A549 (cell line): Measurements from ENCODE around the gene HSPB1. TPM values are rescaled to one million over a fixed set of nuclear protein-coding genes. Genes with fewer than 3 reads are reported as not detected.

Source experiments
- ATAC-seq, 2 experiments: fragments of 200-7000 bp in 1 of 2; fragments of >200 bp in 1 of 2; cut with Nextera tagmentation in 1 of 2; cut with Tn5 transposase in 1 of 2; 3 replicates each; pipeline versions ENCODE4 v1.8.0 to v1.9.1; 2018 to 2020; ENCODE audit warnings: mild to moderate bottlenecking in 1 of 2, moderate library complexity in 1 of 2
- CTCF ChIA-PET: fragments of 300-600 bp; sonication (Branson Sonifier 250); formaldehyde crosslinking; extraction: SDS; loops from one replicate; lab custom pipeline; 2021; ENCODE audit warnings: antibody characterized with exemption, inconsistent platforms; lab: Yijun Ruan, JAX
- POLR2A ChIA-PET: fragments of 350-600 bp; formaldehyde crosslinking; extraction: SDS; loops from one replicate; lab custom pipeline; 2021; ENCODE audit warnings: antibody characterized with exemption, inconsistent platforms; lab: Yijun Ruan, JAX
- DNase-seq, 2 experiments: peaks; one replicate each; pipeline versions ENCODE4 v3.0.0 to v3.0.0-alpha.2; 2011 to 2016; ENCODE audit warnings: low read depth in 1 of 2, low spot score in 1 of 2
- FAIRE-seq: peaks from 2 replicates; lab custom pipeline; 2011; peaks lifted over from hg19 to GRCh38; lab: Jason Lieb, UNC
- H3K27ac ChIP-seq, 2 experiments: fragments of >200 bp; sonication (Bioruptor Twin); formaldehyde crosslinking; 3 replicates each; pipeline ENCODE4 v1.5.1; 2016 to 2017
- H3K4me1 ChIP-seq: fragments of >200 bp; sonication (Bioruptor Twin); formaldehyde crosslinking; 3 replicates; pipeline ENCODE4 v1.6.1; 2016
- H3K4me2 ChIP-seq: fragments of >200 bp; sonication (Bioruptor Twin); formaldehyde crosslinking; 3 replicates; pipeline ENCODE4 v1.6.1; 2016
- H3K4me3 ChIP-seq: fragments of >200 bp; sonication (Bioruptor Twin); formaldehyde crosslinking; 3 replicates; pipeline ENCODE4 v1.5.1; 2016
- H3K9me3 ChIP-seq: fragments of >200 bp; sonication (Bioruptor Twin); formaldehyde crosslinking; 3 replicates; pipeline ENCODE4 v1.6.1; 2016
- ATOH8 ChIP-seq: fragments of 250-450 bp; sonication (Bioruptor Pico); IDR thresholded peaks from 2 replicates; pipeline ENCODE4 v1.5.0; 2020; ENCODE audit warnings: low read depth, mild to moderate bottlenecking, moderate library complexity
- BCL3 ChIP-seq: fragments of >200 bp; sonication (Bioruptor Twin); formaldehyde crosslinking; IDR thresholded peaks from 3 replicates; pipeline ENCODE4 v1.6.1; 2016
- CEBPB ChIP-seq, 2 experiments: fragments of >200 bp in 1 of 2; sonication (Bioruptor Twin) in 1 of 2; formaldehyde crosslinking in 1 of 2; IDR thresholded peaks; 2 replicates each; pipeline ENCODE4 v1.6.1; 2012 to 2016
- CHD4 ChIP-seq: fragments of 200-600 bp; sonication (generic); IDR thresholded peaks from 2 replicates; pipeline ENCODE4 v1.6.1; 2016; ENCODE audit warnings: antibody characterized with exemption, mild to moderate bottlenecking, borderline replicate concordance
- CTCF ChIP-seq: fragments of >200 bp; sonication (Bioruptor Twin); formaldehyde crosslinking; IDR thresholded peaks from 3 replicates; pipeline ENCODE4 v1.5.1; 2016
- ELK1 ChIP-seq: fragments of 150-350 bp; IDR thresholded peaks from 2 replicates; pipeline ENCODE4 v1.6.1; 2014; ENCODE audit warnings: low read depth, mild to moderate bottlenecking, low read length
- FOXS1 ChIP-seq: fragments of 250-450 bp; sonication (Bioruptor Pico); IDR thresholded peaks from 2 replicates; pipeline ENCODE4 v1.5.0; 2020; ENCODE audit warnings: mild to moderate bottlenecking, moderate library complexity
- GATA3 ChIP-seq: IDR thresholded peaks from 2 replicates; pipeline ENCODE4 v1.6.1; 2012; ENCODE audit warnings: borderline replicate concordance
- HEYL ChIP-seq: fragments of 250-450 bp; sonication (Bioruptor Pico); IDR thresholded peaks from 2 replicates; pipeline ENCODE4 v1.8.0; 2021; ENCODE audit warnings: mild to moderate bottlenecking, moderate library complexity
- HMGXB4 ChIP-seq: fragments of 250-450 bp; sonication (Bioruptor Pico); IDR thresholded peaks from 2 replicates; pipeline ENCODE4 v1.5.0; 2021; ENCODE audit warnings: mild to moderate bottlenecking, moderate library complexity, borderline replicate concordance
- HOXA7 ChIP-seq: fragments of 250-450 bp; sonication (Bioruptor Pico); IDR thresholded peaks from 2 replicates; pipeline ENCODE4 v1.5.0; 2020; ENCODE audit warnings: mild to moderate bottlenecking, moderate library complexity
- HOXB5 ChIP-seq: fragments of 250-450 bp; sonication (Bioruptor Pico); IDR thresholded peaks from 2 replicates; pipeline ENCODE4 v1.5.0; 2020; ENCODE audit warnings: mild to moderate bottlenecking, moderate library complexity
- JUNB ChIP-seq: fragments of >200 bp; sonication (Bioruptor Twin); formaldehyde crosslinking; IDR thresholded peaks from 2 replicates; pipeline ENCODE4 v1.6.1; 2016
- KDM5A ChIP-seq: fragments of 200-600 bp; sonication (generic); IDR thresholded peaks from 2 replicates; pipeline ENCODE4 v1.6.1; 2016; ENCODE audit warnings: antibody characterized with exemption, mild to moderate bottlenecking
- NFE2L2 ChIP-seq: fragments of 150-350 bp; conservative IDR thresholded peaks from 2 replicates; pipeline ENCODE4 v1.6.1; 2014; ENCODE audit warnings: low read length
- POLR2A ChIP-seq: IDR thresholded peaks from 2 replicates; pipeline ENCODE4 v1.6.1; 2012; ENCODE audit warnings: mild to moderate bottlenecking, low read length
- RAD21 ChIP-seq, 2 experiments: fragments of >200 bp in 1 of 2; sonication (Bioruptor Twin) in 1 of 2; formaldehyde crosslinking in 1 of 2; IDR thresholded peaks in 1 of 2; conservative IDR thresholded peaks in 1 of 2; 2 replicates in 1 of 2; 3 replicates in 1 of 2; pipeline ENCODE4 v1.6.1; 2012 to 2018; ENCODE audit warnings: inconsistent platforms in 1 of 2
- RARB ChIP-seq: fragments of 250-450 bp; sonication (Bioruptor Pico); IDR thresholded peaks from 2 replicates; pipeline ENCODE4 v1.8.0; 2021; ENCODE audit warnings: mild to moderate bottlenecking, moderate library complexity
- RCOR1 ChIP-seq: fragments of 150-350 bp; IDR thresholded peaks from 2 replicates; pipeline ENCODE4 v1.6.1; 2014; ENCODE audit warnings: antibody characterized with exemption, low read length, low read depth
- REST ChIP-seq: fragments of 200-600 bp; sonication (generic); IDR thresholded peaks from 2 replicates; pipeline ENCODE4 v1.6.1; 2016; ENCODE audit warnings: antibody characterized with exemption, mild to moderate bottlenecking, moderate library complexity
- SMC3 ChIP-seq: fragments of >200 bp; sonication (Bioruptor Twin); formaldehyde crosslinking; IDR thresholded peaks from 3 replicates; pipeline ENCODE4 v1.6.1; 2018; ENCODE audit warnings: inconsistent platforms
- SREBF2 ChIP-seq: fragments of 450-650 bp; IDR thresholded peaks from 2 replicates; pipeline ENCODE4 v1.6.1; 2014; ENCODE audit warnings: mild to moderate bottlenecking, moderate library complexity
- TP53 ChIP-seq: fragments of 250-450 bp; sonication (Bioruptor Pico); IDR thresholded peaks from 2 replicates; pipeline ENCODE4 v1.5.0; 2021; ENCODE audit warnings: mild to moderate bottlenecking, moderate library complexity
- WGBS: methylation state at CpG from one replicate; pipeline ENCODE4 v1.1.6; 2017; ENCODE audit errors: missing lambda C conversion rate; 5-methylcytosine and 5-hydroxymethylcytosine counted together
- polyA plus RNA-seq, 4 experiments: library from polyadenylated mRNA; depleted of rRNA in 3 of 4; stranded (reverse); fragments of >200 nt; fragmentation: RNase III in 1 of 4; extraction: RNeasy Plus Mini Kit Qiagen cat#74134 plus additional on column Dnase treatment in 1 of 4; gene quantifications; 2 replicates in 3 of 4; 3 replicates in 1 of 4; pipeline ENCODE4 v1.2.3, GENCODE V29; 2011 to 2017

Gene HSPB1
- polyA plus RNA-seq, 2 of the 4 experiments (the other 2 are of a cell fraction): 209 to 620 TPM

GRCh38 chr7:76261931-76262330 is 40.5 kb upstream of the HSPB1 start:
- Histone ChIP-seq H3K27ac (no peak overlapping the region), H3K9me3 (no peaks in the 10 kb centered on the region), H3K4me3 (no peak overlapping the region), H3K4me1 (0 out of 3 replicates have a peak, but pooled peaks cover 2% of the 10 kb centered on the region), H3K4me2 (no peak overlapping the region)
- 69% methylated on average over 4 of the region's 4 CpGs for WGBS
- CTCF ChIA-PET: interaction anchor here (0.6 to 9.6 kb wide), 28 partner anchors 10 to 307 kb away, joined by 3 to 127 read pairs (median 7); partner anchors contain the start of gene SRRM3
- ATAC-seq: no peak
- POLR2A ChIA-PET: interaction anchor here (1.1 kb wide), 1 partner anchor 193 kb away, joined by 4 read pairs; no protein-coding TSS in a partner anchor
- TF ChIP-seq KDM5A (no peak), POLR2A (no peak), CHD4 (no peak), HOXA7 (CRISPR knock-in tag) (no peak), ELK1 (no peak), RARB (CRISPR knock-in tag) (no peak), FOXS1 (CRISPR knock-in tag) (no peak), HOXB5 (no peak), ATOH8 (CRISPR knock-in tag) (no peak), RCOR1 (no peak), NFE2L2 (no peak), TP53 (CRISPR knock-in tag) (no peak), CEBPB (IDR thresholded peaks at IDR 0.05) (no peak), JUNB (no peak), BCL3 (no peak), HEYL (CRISPR knock-in tag) (no peak), HMGXB4 (CRISPR knock-in tag) (no peak), SMC3 (no peak), SREBF2 (no peak)
- DNase-seq: no peak
- no peak for FAIRE-seq

- no peaks in the 10 kb centered on the region for H3K9me3 ChIP-seq
- TF ChIP-seq SMC3 (peak; percentile 79), GATA3 (no peak), CTCF (peak; percentile 81), BCL3 (no peak), SREBF2 (no peak), REST (no peak), RAD21 (conservative IDR thresholded peaks at IDR 0.05 in 1 of 2, IDR thresholded peaks at IDR 0.05 in 1 of 2) (peak; percentile 83 to 92)
Observed at GRCh38 chr7:76262683-76263402, 39.6 kb upstream of the HSPB1 start.

More at GRCh38 chr7:76262683-76263402, 39.6 kb upstream of the HSPB1 start:
- H3K4me1 ChIP-seq: peaks cover 7% of the 10 kb centered on the region; the same call in 2 of the 3 replicates
- ATAC-seq (peak; percentile 79 to 88), FAIRE-seq (no peak), DNase-seq (peak; percentile 66 to 85)
- no peak overlapping the region for H3K27ac ChIP-seq
- ChIA-PET POLR2A (interaction anchor here (0.9 to 1.1 kb wide), 2 partner anchors 29 to 194 kb away, joined by 3 to 4 read pairs; no protein-coding TSS in a partner anchor), CTCF (interaction anchor here (0.6 to 9.6 kb wide), 60 partner anchors 8 to 396 kb away, joined by 3 to 127 read pairs (median 5); partner anchors contain the start of gene SRRM3)
- H3K4me2 ChIP-seq: no peak overlapping the region
- no peak overlapping the region for H3K4me3 ChIP-seq
- WGBS: 61% methylated on average over 7 of the region's 7 CpGs
